ENCODE measurements around the gene EPDR1.

Gene EPDR1

GRCh38 chr7:37920305-37920848 is at the start of gene EPDR1:
Gene EPDR1 (plus strand): TSS chr7:37920640. CDS start chr7:37920940, 300 bp downstream.
- peak; percentile 89 for DNase-seq (ENCODE audit: low spot score)

GRCh38 chr7:37882086-37882485 is 38.4 kb upstream of the EPDR1 start:
- DNase-seq (ENCODE audit: low spot score): no peak

GRCh38 chr7:37893359-37893758 is 27.1 kb upstream of the EPDR1 start:
- DNase-seq (ENCODE audit: low spot score): no peak

GRCh38 chr7:37894671-37895070 is 25.8 kb upstream of the EPDR1 start:
- no peak for DNase-seq (ENCODE audit: low spot score)

- DNase-seq (ENCODE audit: low spot score): no peak
Observed at GRCh38 chr7:37899712-37900247, 20.7 kb upstream of the EPDR1 start.

- peak; percentile 50 for DNase-seq (ENCODE audit: low spot score)
Observed at GRCh38 chr7:37901236-37901827, 19.1 kb upstream of the EPDR1 start.

GRCh38 chr7:37901890-37902524 is 18.4 kb upstream of the EPDR1 start:
- DNase-seq (ENCODE audit: low spot score): no peak

GRCh38 chr7:37908221-37908788 is 12.1 kb upstream of the EPDR1 start:
- no peak for DNase-seq (ENCODE audit: low spot score)

GRCh38 chr7:37912756-37913155 is 7.7 kb upstream of the EPDR1 start:
- DNase-seq (ENCODE audit: low spot score): no peak

GRCh38 chr7:37915438-37915837 is 5.0 kb upstream of the EPDR1 start:
- DNase-seq (ENCODE audit: low spot score): no peak

- DNase-seq (ENCODE audit: low spot score): no peak
Observed at GRCh38 chr7:37916017-37916672, 4.3 kb upstream of the EPDR1 start.

GRCh38 chr7:37916673-37917660 is 3.5 kb upstream of the EPDR1 start, which contains the start of gene SFRP4:
Gene SFRP4 (minus strand): TSS chr7:37916817. CDS start chr7:37916537, 280 bp downstream.
- peak; percentile 80 for DNase-seq (ENCODE audit: low spot score)

- DNase-seq (ENCODE audit: low spot score): no peak
Observed at GRCh38 chr7:37918526-37918925, 1.9 kb upstream of the EPDR1 start.

- DNase-seq (ENCODE audit: low spot score): peak; percentile 74
Observed at GRCh38 chr7:37920849-37921805, 687 bp downstream of the EPDR1 start.

GRCh38 chr7:37921876-37922275 is 1.4 kb downstream of the EPDR1 start:
- no peak for DNase-seq (ENCODE audit: low spot score)

GRCh38 chr7:37923996-37924395 is 3.6 kb downstream of the EPDR1 start:
- DNase-seq (ENCODE audit: low spot score): no peak

- no peak for DNase-seq (ENCODE audit: low spot score)
Observed at GRCh38 chr7:37924491-37925041, 4.1 kb downstream of the EPDR1 start.

GRCh38 chr7:37925620-37926019 is 5.2 kb downstream of the EPDR1 start:
- DNase-seq (ENCODE audit: low spot score): no peak

- DNase-seq (ENCODE audit: low spot score): no peak
Observed at GRCh38 chr7:37927773-37928444, 7.5 kb downstream of the EPDR1 start.

Measured in LoVo (cell line).